ENCODE results near the gene SPP1.

DNA sequence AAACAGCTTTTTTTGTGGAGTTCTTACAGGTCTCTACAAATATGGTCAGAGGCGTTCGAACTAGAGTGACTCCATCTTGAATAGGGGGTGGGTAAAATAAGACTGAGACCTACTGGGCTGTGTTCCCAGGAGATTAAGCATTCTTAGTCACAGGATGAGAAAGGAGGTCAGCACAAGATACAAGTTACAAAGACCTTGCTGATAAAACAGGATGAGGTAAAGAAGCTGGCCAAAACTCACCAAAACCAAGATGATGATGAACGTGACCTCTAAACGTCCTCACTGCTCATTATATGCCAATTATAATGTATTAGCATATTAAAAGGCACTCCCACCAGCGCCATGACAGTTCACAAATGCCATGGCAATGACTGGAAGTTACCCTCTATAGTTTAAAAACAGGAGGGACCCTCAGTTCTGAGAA, 42.8 kb upstream of the SPP1 start:
- no peak for TF ChIP-seq POLR2A (IDR thresholded peaks at IDR 0.05)
- TF ChIP-seq, protein P1, sequence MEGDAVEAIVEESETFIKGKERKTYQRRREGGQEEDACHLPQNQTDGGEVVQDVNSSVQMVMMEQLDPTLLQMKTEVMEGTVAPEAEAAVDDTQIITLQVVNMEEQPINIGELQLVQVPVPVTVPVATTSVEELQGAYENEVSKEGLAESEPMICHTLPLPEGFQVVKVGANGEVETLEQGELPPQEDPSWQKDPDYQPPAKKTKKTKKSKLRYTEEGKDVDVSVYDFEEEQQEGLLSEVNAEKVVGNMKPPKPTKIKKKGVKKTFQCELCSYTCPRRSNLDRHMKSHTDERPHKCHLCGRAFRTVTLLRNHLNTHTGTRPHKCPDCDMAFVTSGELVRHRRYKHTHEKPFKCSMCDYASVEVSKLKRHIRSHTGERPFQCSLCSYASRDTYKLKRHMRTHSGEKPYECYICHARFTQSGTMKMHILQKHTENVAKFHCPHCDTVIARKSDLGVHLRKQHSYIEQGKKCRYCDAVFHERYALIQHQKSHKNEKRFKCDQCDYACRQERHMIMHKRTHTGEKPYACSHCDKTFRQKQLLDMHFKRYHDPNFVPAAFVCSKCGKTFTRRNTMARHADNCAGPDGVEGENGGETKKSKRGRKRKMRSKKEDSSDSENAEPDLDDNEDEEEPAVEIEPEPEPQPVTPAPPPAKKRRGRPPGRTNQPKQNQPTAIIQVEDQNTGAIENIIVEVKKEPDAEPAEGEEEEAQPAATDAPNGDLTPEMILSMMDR (IDR thresholded peaks at IDR 0.05 in 4 of 5, conservative IDR thresholded peaks at IDR 0.05 in 1 of 5) = no peak

Measured in gastrocnemius medialis (tissue), 4 donors.